ENCODE measurements around the gene MCCC1. TPM values are rescaled to one million over a fixed set of nuclear protein-coding genes. Genes with fewer than 3 reads are reported as not detected.

The MCCC1 gene
- total and polyA plus RNA-seq, 2 experiments from 2014 or later: 30.8 to 37.7 TPM

GRCh38 chr3:182978387-182978786 lies 120.9 kb downstream of the MCCC1 start:
- Histone ChIP-seq H4K20me1 (ENCODE audit: insufficient read depth, poor library complexity, severe bottlenecking) (peaks cover 25% of the 10 kb centered on the region), H3K27me3 (no peaks in the 10 kb centered on the region), H3K9me2 (replicated peaks; ENCODE audit: insufficient read depth) (no peaks in the 10 kb centered on the region), H3K4me3 (no peak overlapping the region), H3K4me2 (peak overlapping the region; percentile 92), H3K4me1 (ENCODE audit: insufficient read depth) (peaks cover 12% of the 10 kb centered on the region), H3K79me2 (peaks cover 66% of the 10 kb centered on the region), H2AFZ (no peak overlapping the region), H3K36me3 (replicated peaks; ENCODE audit: insufficient read depth, low read depth) (no peaks in the 10 kb centered on the region), H3K27ac (no peak overlapping the region), H3K9me3 (ENCODE audit: low read depth) (no peaks in the 10 kb centered on the region)
- 64% methylated on average over 5 of the region's 5 CpGs for WGBS (ENCODE audit: low lambda C conversion rate, missing lambda C conversion rate)
- TF ChIP-seq EZH2 (IDR thresholded peaks at IDR 0.05; ENCODE audit: borderline replicate concordance) (no peak), CTCF (IDR thresholded peaks at IDR 0.05; ENCODE audit: poor library complexity) (no peak)
- DNase-seq (ENCODE audit: low spot score): no peak

- peaks cover 42% of the 10 kb centered on the region for H4K20me1 ChIP-seq (ENCODE audit: insufficient read depth, poor library complexity, severe bottlenecking)
- no peak overlapping the region for H3K4me2 ChIP-seq
- WGBS (ENCODE audit: low lambda C conversion rate, missing lambda C conversion rate): 98% methylated on average over 5 of the region's 5 CpGs
- peaks cover under 1% of the 10 kb centered on the region for H3K4me1 ChIP-seq (ENCODE audit: insufficient read depth)
- H2AFZ ChIP-seq: no peak overlapping the region
- H3K27me3 ChIP-seq: no peaks in the 10 kb centered on the region
- H3K27ac ChIP-seq: no peak overlapping the region
- no peaks in the 10 kb centered on the region for H3K9me2 ChIP-seq (replicated peaks; ENCODE audit: insufficient read depth)
- H3K9me3 ChIP-seq (ENCODE audit: low read depth): no peaks in the 10 kb centered on the region
- H3K4me3 ChIP-seq: no peak overlapping the region
- H3K36me3 ChIP-seq (replicated peaks; ENCODE audit: insufficient read depth, low read depth): no peaks in the 10 kb centered on the region
- DNase-seq (ENCODE audit: low spot score): no peak
- peaks cover 98% of the 10 kb centered on the region for H3K79me2 ChIP-seq
- TF ChIP-seq CTCF (IDR thresholded peaks at IDR 0.05; ENCODE audit: poor library complexity): no peak
- no peak for TF ChIP-seq EZH2phosphoT487 (IDR thresholded peaks at IDR 0.05; ENCODE audit: low read depth, severe bottlenecking, unreplicated experiment)
- TF ChIP-seq EZH2 (IDR thresholded peaks at IDR 0.05; ENCODE audit: borderline replicate concordance): no peak
Measured at GRCh38 chr3:182973047-182973446, 126.2 kb downstream of the MCCC1 start.

- Histone ChIP-seq H3K27me3 (no peaks in the 10 kb centered on the region), H3K27ac (no peak overlapping the region)
Measured at GRCh38 chr3:182972387-182972786, 126.9 kb downstream of the MCCC1 start.

More at GRCh38 chr3:182972387-182972786, 126.9 kb downstream of the MCCC1 start:
- peaks cover 98% of the 10 kb centered on the region for H3K79me2 ChIP-seq
- no peak for DNase-seq (ENCODE audit: low spot score)
- peaks cover 3% of the 10 kb centered on the region for H3K4me1 ChIP-seq (ENCODE audit: insufficient read depth)
- no peak overlapping the region for H2AFZ ChIP-seq
- no peak overlapping the region for H3K4me3 ChIP-seq
- H3K4me2 ChIP-seq: no peak overlapping the region
- WGBS (ENCODE audit: low lambda C conversion rate, missing lambda C conversion rate): 96% methylated on average over 6 of the region's 6 CpGs
- H3K9me3 ChIP-seq (ENCODE audit: low read depth): no peaks in the 10 kb centered on the region
- peaks cover 41% of the 10 kb centered on the region for H4K20me1 ChIP-seq (ENCODE audit: insufficient read depth, poor library complexity, severe bottlenecking)
- no peaks in the 10 kb centered on the region for H3K36me3 ChIP-seq (replicated peaks; ENCODE audit: insufficient read depth, low read depth)
- no peaks in the 10 kb centered on the region for H3K9me2 ChIP-seq (replicated peaks; ENCODE audit: insufficient read depth)
- no peak for TF ChIP-seq CTCF (IDR thresholded peaks at IDR 0.05; ENCODE audit: poor library complexity)
- no peak for TF ChIP-seq EZH2 (IDR thresholded peaks at IDR 0.05; ENCODE audit: borderline replicate concordance)
- TF ChIP-seq EZH2phosphoT487 (IDR thresholded peaks at IDR 0.05; ENCODE audit: low read depth, severe bottlenecking, unreplicated experiment): no peak

Data from hepatocyte (in vitro differentiated cells).